Left kidney (tissue), 2 donors: ENCODE measurements around the gene POLR1B. TPM values are rescaled to one million over a fixed set of nuclear protein-coding genes. Genes with fewer than 3 reads are reported as not detected.
"Not testable (repeated sequence)": the region's sequence is repeated elsewhere in the genome, so short reads cannot be mapped to it uniquely, and the experiment has no call there.

Source experiments
- DNase-seq: peaks from one replicate; pipeline ENCODE4 v3.0.0-alpha.2; 2013
- polyA plus RNA-seq: library from polyadenylated mRNA; unstranded; fragments of 120-200 nt; gene quantifications from one replicate; pipeline ENCODE4 v1.2.1, GENCODE V29; 2013; ENCODE audit not compliant: insufficient read length

The POLR1B gene
- polyA plus RNA-seq, 1 donor, result 37.3 TPM

- DNase-seq, result peak; percentile 84
Observed at GRCh38 chr2:112541315-112542122, 746 bp upstream of the POLR1B start.

DNA sequence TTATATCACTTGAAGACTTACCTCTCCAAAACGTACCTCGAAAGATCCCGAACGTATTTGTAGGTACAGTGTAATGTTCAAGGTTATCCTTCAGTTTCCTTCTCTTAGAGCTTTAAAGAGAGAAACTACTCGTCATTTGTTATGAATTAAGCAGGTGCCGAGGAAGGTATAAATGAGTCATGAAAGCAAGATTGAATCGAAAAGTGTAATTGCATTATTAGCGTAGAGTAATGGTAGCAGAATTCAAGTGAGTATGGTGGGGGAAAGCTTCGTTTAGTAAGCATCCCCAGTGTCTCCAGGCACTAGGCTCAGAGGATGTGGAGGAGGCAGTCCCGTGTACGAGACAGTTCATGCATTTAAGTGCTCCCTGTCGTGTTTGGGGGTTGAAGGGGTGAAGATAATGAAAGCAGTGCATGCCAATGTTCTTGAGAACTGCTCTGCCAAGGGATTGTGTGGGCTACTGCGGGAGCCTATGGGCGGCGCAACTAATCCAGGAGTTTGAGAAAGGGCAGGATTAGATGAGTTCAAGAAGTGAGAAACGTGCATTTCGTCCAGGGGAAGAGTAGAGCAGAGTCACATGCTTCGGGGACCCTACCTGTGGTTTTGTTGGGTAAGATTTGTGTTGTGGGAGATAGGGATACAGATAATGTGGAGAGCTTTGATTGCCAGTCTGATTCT is 858 bp downstream of the POLR1B start:
- peak; percentile 1 for DNase-seq

DNA sequence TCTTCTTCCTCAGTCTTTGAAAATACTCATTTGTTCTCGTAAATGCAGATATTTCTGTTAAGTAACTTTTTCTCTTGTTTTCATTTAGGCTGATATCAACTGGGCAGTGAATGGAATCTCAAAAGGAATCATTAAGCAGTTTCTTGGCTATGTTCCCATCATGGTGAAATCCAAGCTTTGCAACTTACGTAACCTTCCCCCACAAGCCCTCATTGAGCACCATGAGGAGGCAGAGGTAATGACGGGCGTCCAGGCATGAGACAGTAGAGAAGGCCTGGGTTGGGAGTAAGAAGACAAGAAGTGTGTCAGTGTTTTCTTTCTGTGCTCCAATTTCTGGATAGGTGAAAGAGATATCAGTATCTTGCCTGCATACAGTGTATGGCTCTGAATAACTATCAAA is 5.1 kb downstream of the POLR1B start:
- no peak for DNase-seq

GRCh38 chr2:112548980-112549379 is 6.7 kb downstream of the POLR1B start:
- no peak for DNase-seq

GRCh38 chr2:112566104-112566503 is 23.8 kb downstream of the POLR1B start:
- no peak for DNase-seq

- DNase-seq, result not testable (repeated sequence)
Observed at GRCh38 chr2:112566508-112566907, 24.2 kb downstream of the POLR1B start.

DNA sequence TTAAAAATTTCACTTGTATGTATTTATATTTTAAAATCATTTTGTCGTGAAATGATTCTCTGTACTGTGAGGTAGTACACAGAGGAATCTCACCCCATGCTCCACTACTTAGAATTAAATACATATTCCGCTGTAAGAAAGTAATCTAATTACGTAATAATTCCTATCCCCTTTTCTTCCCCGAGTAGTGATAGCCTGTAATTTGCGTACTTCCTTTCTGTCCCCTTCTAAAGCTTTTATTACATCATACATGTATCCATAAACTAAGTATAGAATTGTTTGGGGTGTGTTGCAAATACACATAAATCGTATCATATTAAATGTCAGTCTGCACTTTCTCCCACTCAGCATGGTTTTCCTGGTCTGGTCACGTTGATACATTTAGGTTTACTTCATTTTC is 29.7 kb downstream of the POLR1B start:
- DNase-seq, result no peak

GRCh38 chr2:112577756-112578155 is 35.5 kb downstream of the POLR1B start:
- no peak for DNase-seq

DNA sequence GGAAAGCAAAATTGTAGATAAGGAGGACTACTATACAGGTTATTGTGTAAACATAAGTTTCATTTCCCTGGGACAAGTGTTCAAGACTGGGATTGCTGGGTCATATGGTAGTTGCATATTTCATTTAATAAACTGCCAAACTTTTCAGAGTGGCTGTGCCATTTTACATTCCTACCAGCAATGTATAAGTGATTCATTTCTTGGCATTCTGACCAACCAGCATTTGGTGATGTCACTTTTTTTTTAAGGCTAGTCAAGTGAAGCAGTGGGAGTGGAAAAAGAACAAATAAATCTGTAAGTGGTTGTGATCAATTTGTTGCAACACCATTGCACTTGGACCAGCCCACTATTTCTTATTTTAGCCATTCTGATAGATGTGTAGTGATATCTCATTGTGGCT is 37.0 kb downstream of the POLR1B start:
- DNase-seq, result no peak

- DNase-seq, result no peak
Observed at GRCh38 chr2:112580084-112580483, 37.8 kb downstream of the POLR1B start.

DNA sequence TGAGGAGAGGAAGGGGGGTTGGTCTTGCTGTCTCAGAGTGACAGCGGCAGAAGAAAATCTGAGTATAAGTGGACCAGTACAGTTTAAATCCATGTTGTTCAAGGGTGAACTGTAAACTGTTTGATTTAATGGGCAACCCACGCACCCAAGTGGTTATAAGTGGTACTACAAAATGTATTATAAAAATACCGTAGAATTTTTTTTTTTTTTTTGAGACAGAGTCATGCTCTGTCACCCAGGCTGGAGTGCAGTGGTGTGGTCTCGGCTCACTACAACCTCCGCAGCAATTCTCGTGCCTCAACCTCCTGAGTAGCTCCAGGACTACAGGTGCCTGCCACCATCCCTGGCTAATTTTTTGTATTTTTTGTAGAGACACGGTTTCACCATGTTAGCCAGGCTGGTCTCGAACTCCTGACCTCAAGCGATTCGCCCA is 40.1 kb downstream of the POLR1B start:
- no peak for DNase-seq

GRCh38 chr2:112583497-112584133 is 41.4 kb downstream of the POLR1B start:
- DNase-seq, result no peak

- peak; percentile 94 for DNase-seq
Observed at GRCh38 chr2:112584134-112584890, 42.0 kb downstream of the POLR1B start, which contains the start of gene CHCHD5. CHCHD5 (plus strand) TSS chr2:112584609; CDS start chr2:112584648, 39 bp downstream.

- no peak for DNase-seq
Observed at GRCh38 chr2:112584891-112585250, 42.6 kb downstream of the POLR1B start.

GRCh38 chr2:112585400-112585799 is 43.1 kb downstream of the POLR1B start:
- DNase-seq, result no peak

DNA sequence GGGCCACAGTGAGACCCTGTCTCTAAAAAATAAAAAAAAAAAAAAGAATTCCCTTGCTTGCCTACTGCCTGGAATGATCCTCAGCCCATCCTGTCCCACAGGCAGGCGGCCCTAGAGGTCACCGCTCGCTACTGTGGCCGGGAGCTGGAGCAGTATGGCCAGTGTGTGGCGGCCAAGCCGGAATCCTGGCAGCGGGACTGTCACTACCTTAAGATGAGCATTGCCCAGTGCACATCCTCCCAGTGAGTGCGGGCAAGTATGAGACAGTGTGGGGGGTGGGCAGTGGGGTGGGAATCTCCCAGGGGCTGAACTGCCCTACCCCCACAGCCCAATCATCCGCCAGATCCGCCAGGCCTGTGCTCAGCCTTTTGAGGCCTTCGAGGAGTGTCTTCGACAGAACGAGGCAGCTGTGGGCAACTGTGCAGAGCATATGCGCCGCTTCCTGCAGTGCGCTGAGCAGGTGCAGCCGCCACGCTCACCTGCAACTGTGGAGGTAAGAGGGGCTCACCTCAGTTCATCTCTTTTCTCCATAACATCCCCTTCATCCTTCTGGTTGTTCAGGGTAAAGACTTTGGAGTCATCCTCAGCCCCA is 43.7 kb downstream of the POLR1B start:
- DNase-seq, result no peak

GRCh38 chr2:112588611-112589045 is 46.4 kb downstream of the POLR1B start:
- DNase-seq, result no peak

DNA sequence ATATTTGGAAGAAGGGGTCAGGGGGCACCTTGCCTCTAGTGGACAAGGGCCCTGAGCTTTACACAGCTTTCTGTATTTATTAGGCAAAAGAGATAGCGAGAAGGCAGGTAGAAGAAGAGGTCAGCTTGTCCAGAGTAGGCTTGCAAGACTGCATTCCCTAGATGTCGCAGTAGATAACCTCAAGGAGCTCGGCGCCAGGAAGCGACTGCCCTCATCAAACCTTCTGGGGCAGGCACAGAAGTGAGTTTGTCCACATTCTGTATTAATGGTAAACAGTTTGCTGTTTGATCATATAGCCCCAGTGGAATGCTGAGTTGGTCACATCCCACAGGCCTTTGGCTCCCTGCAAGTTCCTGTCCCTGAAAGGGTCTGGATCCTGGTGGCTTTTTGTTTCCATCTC is 49.1 kb downstream of the POLR1B start:
- no peak for DNase-seq

DNA sequence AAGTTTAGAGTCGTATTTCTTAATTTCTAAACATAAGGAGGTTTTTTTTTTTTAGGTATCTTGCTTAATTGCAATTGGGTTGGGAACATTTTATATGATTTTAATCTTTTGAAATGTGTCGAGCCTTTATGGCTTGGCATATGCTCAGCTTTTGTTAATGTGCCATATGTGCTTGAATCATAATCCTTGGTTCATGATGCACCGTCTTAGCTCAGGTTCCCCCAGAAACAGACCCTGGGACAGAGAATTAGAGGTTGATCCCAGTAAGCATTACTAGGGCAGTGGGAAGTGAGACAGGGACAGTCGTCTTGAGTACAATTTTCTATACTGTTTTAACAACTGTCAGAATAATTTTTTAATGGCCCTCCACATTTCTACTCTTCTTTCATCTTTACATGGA is 51.5 kb downstream of the POLR1B start:
- no peak for DNase-seq

- DNase-seq, result no peak
Observed at GRCh38 chr2:112597537-112598322, 55.5 kb downstream of the POLR1B start.

GRCh38 chr2:112600634-112601033 is 58.4 kb downstream of the POLR1B start:
- no peak for DNase-seq
